IMR-90 (cell line): Measurements from ENCODE around the gene ATP12A. TPM values are rescaled to one million over a fixed set of nuclear protein-coding genes. Genes with fewer than 3 reads are reported as not detected.

Experiments used
- ATAC-seq: fragments of 200-7000 bp; cut with Tn5 transposase; 2 replicates; pipeline ENCODE4 v1.9.1; 2020; ENCODE audit warnings: low read depth, mild to moderate bottlenecking, moderate library complexity
- BruUV-seq: library from RNA; stranded (reverse); fragments of 400-500 nt; replicated peaks from 2 replicates; lab custom pipeline; 2021; lab: Mats Ljungman, UMichigan
- CTCF ChIA-PET: fragments of 300-600 bp; formaldehyde crosslinking; extraction: SDS; loops from one replicate; lab custom pipeline; 2021; ENCODE audit warnings: antibody characterized with exemption; lab: Yijun Ruan, JAX
- POLR2A ChIA-PET: fragments of 300-600 bp; sonication (Branson Sonifier 250); formaldehyde crosslinking; loops from one replicate; lab custom pipeline; 2022; ENCODE audit warnings: antibody characterized with exemption; ENCODE audit not compliant: unreplicated experiment; lab: Charles Lee
- DNase-seq: peaks from one replicate; pipeline ENCODE4 v3.0.0; 2013
- H2AFZ ChIP-seq: replicated peaks from 2 replicates; pipeline ENCODE3; 2013; ENCODE audit warnings: low read length, mild to moderate bottlenecking; ENCODE audit not compliant: poor library complexity
- H2AK5ac ChIP-seq: 2 replicates; pipeline ENCODE4 v1.6.1; 2013; ENCODE audit warnings: low read depth, low read length, inconsistent platforms
- H2AK9ac ChIP-seq: replicated peaks from 2 replicates; pipeline ENCODE3; 2013; ENCODE audit warnings: mild to moderate bottlenecking, low read depth, low read length, moderate library complexity; ENCODE audit not compliant: poor library complexity
- H2BK120ac ChIP-seq: 2 replicates; pipeline ENCODE4 v1.6.1; 2013; ENCODE audit warnings: low read depth, low read length, inconsistent platforms
- H2BK15ac ChIP-seq: 3 replicates; pipeline ENCODE4 v1.6.1; 2013; ENCODE audit warnings: low read depth, low read length, inconsistent platforms
- H2BK20ac ChIP-seq: 2 replicates; pipeline ENCODE4 v1.6.1; 2013; ENCODE audit warnings: low read depth, mild to moderate bottlenecking, inconsistent platforms, low read length, moderate library complexity
- H2BK5ac ChIP-seq: 2 replicates; pipeline ENCODE4 v1.6.1; 2013; ENCODE audit warnings: mild to moderate bottlenecking, low read depth, low read length, inconsistent platforms; ENCODE audit not compliant: poor library complexity, severe bottlenecking
- H3K14ac ChIP-seq: replicated peaks from 2 replicates; pipeline ENCODE4 v1.6.1; 2013; ENCODE audit warnings: low read depth, low read length, inconsistent platforms
- H3K18ac ChIP-seq: 2 replicates; pipeline ENCODE4 v1.6.1; 2013; ENCODE audit warnings: low read depth, low read length, control low read depth
- H3K23ac ChIP-seq: 2 replicates; pipeline ENCODE4 v1.6.1; 2013; ENCODE audit warnings: low read depth, low read length, inconsistent platforms
- H3K27ac ChIP-seq: 2 replicates; pipeline ENCODE4 v1.5.1; 2013; ENCODE audit warnings: mild to moderate bottlenecking, control low read depth, low read length; ENCODE audit not compliant: insufficient read depth
- H3K27me3 ChIP-seq: 2 replicates; pipeline ENCODE4 v1.6.1; 2013; ENCODE audit warnings: low read length; ENCODE audit not compliant: control insufficient read depth, insufficient read depth
- H3K36me3 ChIP-seq: 2 replicates; pipeline ENCODE4 v1.6.1; 2013; ENCODE audit warnings: low read length, mixed read lengths; ENCODE audit not compliant: control insufficient read depth, insufficient read depth
- H3K4ac ChIP-seq: 2 replicates; pipeline ENCODE4 v1.6.1; 2013; ENCODE audit warnings: low read depth, low read length, inconsistent platforms
- H3K4me1 ChIP-seq: 2 replicates; pipeline ENCODE4 v1.6.1; 2013; ENCODE audit warnings: low read length, mixed read lengths; ENCODE audit not compliant: control insufficient read depth, insufficient read depth
- H3K4me2 ChIP-seq: 2 replicates; pipeline ENCODE4 v1.6.1; 2013; ENCODE audit warnings: low read depth, mild to moderate bottlenecking, control low read depth, low read length, moderate library complexity
- H3K4me3 ChIP-seq: 2 replicates; pipeline ENCODE4 v1.5.1; 2013; ENCODE audit warnings: low read depth, mild to moderate bottlenecking, control low read depth, low read length, moderate library complexity; ENCODE audit not compliant: insufficient read depth
- H3K56ac ChIP-seq: 2 replicates; pipeline ENCODE4 v1.6.1; 2013; ENCODE audit warnings: low read length, inconsistent platforms; ENCODE audit not compliant: insufficient read depth; ENCODE audit errors: extremely low read depth
- H3K79me1 ChIP-seq, 2 experiments: 2 replicates each; pipeline ENCODE4 v1.6.1; 2013; ENCODE audit warnings: low read length in 2 of 2, inconsistent platforms in 1 of 2, low read depth in 1 of 2
- H3K9ac ChIP-seq: 2 replicates; pipeline ENCODE4 v1.6.1; 2013; ENCODE audit warnings: low read depth, low read length, control low read depth
- H3K9me1 ChIP-seq: 2 replicates; pipeline ENCODE4 v1.6.1; 2013; ENCODE audit warnings: low read length, inconsistent platforms; ENCODE audit not compliant: insufficient read depth
- H3K9me3 ChIP-seq: 2 replicates; pipeline ENCODE4 v1.6.1; 2013; ENCODE audit warnings: low read length; ENCODE audit not compliant: control insufficient read depth, insufficient read depth
- H4K20me1 ChIP-seq: 2 replicates; pipeline ENCODE4 v1.6.1; 2013; ENCODE audit warnings: low read length, inconsistent platforms; ENCODE audit not compliant: insufficient read depth
- H4K5ac ChIP-seq: 2 replicates; pipeline ENCODE4 v1.6.1; 2013; ENCODE audit warnings: mild to moderate bottlenecking, low read depth, low read length, control low read depth
- H4K8ac ChIP-seq, 2 experiments: 2 replicates each; pipeline ENCODE4 v1.6.1; 2013; ENCODE audit warnings: low read depth in 2 of 2, low read length in 2 of 2, control low read depth in 1 of 2, inconsistent platforms in 1 of 2
- H4K91ac ChIP-seq: 2 replicates; pipeline ENCODE4 v1.6.1; 2013; ENCODE audit warnings: low read depth, low read length, inconsistent platforms; ENCODE audit not compliant: insufficient read depth
- BHLHE40 ChIP-seq: fragments of 150-350 bp; IDR thresholded peaks from 2 replicates; pipeline ENCODE4 v1.6.1; 2016; ENCODE audit warnings: mild to moderate bottlenecking, low read depth, low read length
- CEBPB ChIP-seq: IDR thresholded peaks from 2 replicates; pipeline ENCODE4 v1.6.1; 2012; ENCODE audit warnings: low read depth, low read length, improper control_type of control experiment
- CHD1 ChIP-seq: IDR thresholded peaks from 2 replicates; pipeline ENCODE4 v1.6.1; 2012; ENCODE audit warnings: low read depth, low read length, improper control_type of control experiment
- CTCF ChIP-seq: conservative IDR thresholded peaks from 2 replicates; pipeline ENCODE4 v1.5.1; 2012; ENCODE audit warnings: mild to moderate bottlenecking, low read depth, low read length, improper control_type of control experiment
- ELK1 ChIP-seq: fragments of 150-350 bp; IDR thresholded peaks from 2 replicates; pipeline ENCODE4 v1.6.1; 2016; ENCODE audit warnings: low read depth, mild to moderate bottlenecking, low read length, moderate library complexity, borderline replicate concordance
- FOS ChIP-seq: fragments of 150-350 bp; IDR thresholded peaks from 2 replicates; pipeline ENCODE4 v1.6.1; 2016; ENCODE audit warnings: low read depth, low read length
- MAFK ChIP-seq: IDR thresholded peaks from 2 replicates; pipeline ENCODE4 v1.6.1; 2012; ENCODE audit warnings: low read depth, low read length, improper control_type of control experiment
- MAZ ChIP-seq: IDR thresholded peaks from 2 replicates; pipeline ENCODE4 v1.6.1; 2012; ENCODE audit warnings: low read depth, mild to moderate bottlenecking, low read length, improper control_type of control experiment, moderate library complexity, borderline replicate concordance
- MXI1 ChIP-seq: IDR thresholded peaks from 2 replicates; pipeline ENCODE4 v1.6.1; 2012; ENCODE audit warnings: low read depth, mild to moderate bottlenecking, low read length, moderate library complexity, borderline replicate concordance
- NFE2L2 ChIP-seq: fragments of 150-350 bp; IDR thresholded peaks from 2 replicates; pipeline ENCODE4 v1.6.1; 2016; ENCODE audit warnings: low read depth, mild to moderate bottlenecking, low read length
- POLR2A ChIP-seq: IDR thresholded peaks from 2 replicates; pipeline ENCODE4 v1.6.1; 2012; ENCODE audit warnings: mild to moderate bottlenecking, low read depth, low read length
- RAD21 ChIP-seq: IDR thresholded peaks from 2 replicates; pipeline ENCODE4 v1.6.1; 2012; ENCODE audit warnings: low read length, improper control_type of control experiment
- RFX5 ChIP-seq: IDR thresholded peaks from 2 replicates; pipeline ENCODE4 v1.8.0; 2012; ENCODE audit warnings: low read depth, mild to moderate bottlenecking, low read length, moderate library complexity
- SMC3 ChIP-seq: fragments of 150-350 bp; IDR thresholded peaks from 2 replicates; pipeline ENCODE4 v1.6.1; 2016; ENCODE audit warnings: low read depth, mild to moderate bottlenecking, antibody characterized with exemption, low read length, moderate library complexity
- USF2 ChIP-seq: fragments of 150-350 bp; IDR thresholded peaks from 2 replicates; pipeline ENCODE4 v1.6.1; 2017; ENCODE audit warnings: mild to moderate bottlenecking, antibody characterized with exemption, low read length, low read depth
- WGBS, 2 experiments: methylation state at CpG; one replicate each; pipeline versions ENCODE4 v1.1.5 to v1.1.7; 2013; ENCODE audit warnings: missing lambda C conversion rate in 2 of 2; ENCODE audit not compliant: insufficient read length in 1 of 2; ENCODE audit errors: extremely low coverage in 2 of 2; 5-methylcytosine and 5-hydroxymethylcytosine counted together
- dilution Hi-C: fragments of 300-500 bp; cut with HindIII; formaldehyde crosslinking; loops from one replicate; pipeline ENCODE4 v1.14.3; 2018; ENCODE audit warnings: low sequenced_read_pairs; ENCODE audit not compliant: unreplicated experiment
- in situ Hi-C: fragments of 300-500 bp; cut with MboI; formaldehyde crosslinking; loops from 3 replicates; pipeline ENCODE4 v1.14.3; 2019; ENCODE audit warnings: low sequenced_read_pairs, inconsistent platforms, mixed read lengths
- intact Hi-C: fragments of 100-400 bp; cut with micrococcal nuclease; formaldehyde crosslinking; loops from 2 replicates; pipeline ENCODE4 v1.10.0; 2022
- polyA plus RNA-seq, 3 experiments: library from polyadenylated mRNA; depleted of rRNA; stranded (reverse); fragments of >200 nt; gene quantifications; 2 replicates each; pipeline ENCODE4 v1.2.3, GENCODE V29; 2012; ENCODE audit warnings: low replicate concordance in 1 of 3
- total RNA-seq: library from RNA; depleted of rRNA; stranded (reverse); fragments of >200 nt; gene quantifications from 2 replicates; pipeline ENCODE4 v1.2.3, GENCODE V29; 2012

The ATP12A gene
- total and polyA plus RNA-seq, 2 of the 4 experiments (the other 2 are of a cell fraction), result not detected

GRCh38 chr13:24740014-24740890 is 60.0 kb downstream of the ATP12A start:
- Histone ChIP-seq H4K5ac (no peak overlapping the region), H3K27ac (no peak overlapping the region), H3K18ac (no peak overlapping the region), H3K27me3 (peaks cover 8% of the 10 kb centered on the region; the same call in 1 of the 2 replicates), H3K36me3 (no peaks in the 10 kb centered on the region), H4K91ac (no peak overlapping the region), H2AK9ac (no peak overlapping the region), H2AK5ac (no peak overlapping the region), H3K4me2 (no peak overlapping the region), H3K9ac (no peak overlapping the region), H4K20me1 (no peaks in the 10 kb centered on the region), H2BK120ac (no peak overlapping the region), H3K4me1 (no peaks in the 10 kb centered on the region), H2AFZ (no peak overlapping the region), H3K14ac (no peak overlapping the region), H3K4ac (no peak overlapping the region), H4K8ac (no peak overlapping the region), H3K4me3 (no peak overlapping the region), H3K9me3 (no peaks in the 10 kb centered on the region), H3K56ac (no peak overlapping the region), H3K23ac (no peak overlapping the region), H2BK20ac (no peak overlapping the region), H3K79me1 (no peaks in the 10 kb centered on the region), H2BK15ac (no peak overlapping the region), H3K9me1 (no peaks in the 10 kb centered on the region), H2BK5ac (no peak overlapping the region)
- in situ Hi-C loops, result no loop called here
- ChIA-PET CTCF (no interaction called here), POLR2A (no interaction called here)
- DNase-seq (no peak), ATAC-seq (no peak)
- dilution Hi-C loops, result no loop called here
- WGBS, 2 experiments, result 79% methylated on average over 3 of the region's 12 CpGs; no CpG with 5 or more reads in 1 of the 2 experiments
- intact Hi-C loops, result no loop called here
- TF ChIP-seq NFE2L2 (no peak), BHLHE40 (no peak), MXI1 (no peak), SMC3 (no peak), RFX5 (no peak), CTCF (no peak), USF2 (no peak), CHD1 (no peak), MAFK (no peak), CEBPB (no peak), ELK1 (no peak), POLR2A (no peak), RAD21 (no peak), FOS (no peak), MAZ (no peak)
- BruUV-seq, result no TSS peak
